Upper lobe of left lung (tissue), 6 donors: ENCODE measurements around the gene PANK3. TPM values are rescaled to one million over a fixed set of nuclear protein-coding genes. Genes with fewer than 3 reads are reported as not detected.

ENCODE experiments used
- ATAC-seq, 2 donors: fragments of 200-7000 bp; cut with Tn5 transposase; one replicate each; pipeline ENCODE4 v1.9.1; 2022; ENCODE audit warnings: mild to moderate bottlenecking in 2 of 2, moderate library complexity in 2 of 2; ENCODE audit not compliant: low FRiP score in 2 of 2
- DNase-seq, 2 donors: peaks; one replicate each; pipeline ENCODE4 v3.0.0-alpha.2; 2019 to 2020
- H3K27ac ChIP-seq, 4 donors: fragments of 200-600 bp; sonication (generic); one replicate each; pipeline ENCODE4 v1.5.1; 2016 to 2019
- H3K27me3 ChIP-seq, 4 donors: fragments of 200-600 bp; sonication (generic); one replicate each; pipeline ENCODE4 v1.5.1; 2017 to 2019
- H3K36me3 ChIP-seq, 4 donors: fragments of 200-600 bp; sonication (generic); one replicate each; pipeline ENCODE4 v1.5.1; 2016 to 2019
- H3K4me1 ChIP-seq, 4 donors: fragments of 200-600 bp; sonication (generic); one replicate each; pipeline ENCODE4 v1.5.1; 2018 to 2019
- H3K4me3 ChIP-seq, 4 donors: fragments of 200-600 bp; sonication (generic); one replicate each; pipeline ENCODE4 v1.5.1; 2017 to 2019; ENCODE audit warnings: mild to moderate bottlenecking in 2 of 4, moderate library complexity in 1 of 4
- H3K9me3 ChIP-seq, 4 donors: fragments of 200-600 bp; sonication (generic); one replicate each; pipeline ENCODE4 v1.5.1; 2018 to 2019
- CTCF ChIP-seq, 6 experiments: fragments of 450-650 bp in 4 of 6; fragments of 200-600 bp in 2 of 6; sonication (generic) in 2 of 6; IDR thresholded peaks; one replicate each; pipeline ENCODE4 v1.5.1; 2016 to 2019; ENCODE audit warnings: antibody characterized with exemption in 6 of 6
- EP300 ChIP-seq, 4 donors: sonication (generic); formaldehyde crosslinking; IDR thresholded peaks; one replicate each; pipeline ENCODE4 v1.5.1; 2017; ENCODE audit warnings: antibody characterized with exemption in 4 of 4, control low read depth in 2 of 4
- POLR2A ChIP-seq, 4 donors: fragments of 450-650 bp; IDR thresholded peaks; one replicate each; pipeline ENCODE4 v1.5.1; 2016 to 2017; ENCODE audit warnings: antibody characterized with exemption in 4 of 4, mild to moderate bottlenecking in 2 of 4
- POLR2AphosphoS5 ChIP-seq, 2 donors: sonication (generic); formaldehyde crosslinking; IDR thresholded peaks; one replicate each; pipeline ENCODE4 v1.5.1; 2017; ENCODE audit warnings: antibody characterized with exemption in 2 of 2
- WGBS, 2 donors: methylation state at CpG; one replicate each; pipeline ENCODE4 v1.1.5; 2017 to 2018; 5-methylcytosine and 5-hydroxymethylcytosine counted together
- total RNA-seq, 6 donors: library from RNA; depleted of rRNA in 4 of 6; stranded (reverse); fragments of >200 nt in 4 of 6; gene quantifications; one replicate each; pipeline versions ENCODE4 v1.1.0 to v1.2.1, GENCODE V29; 2016 to 2021
- donor health status: DM: no; HTN: no; CAD: no; lungs with moderate emphysema.
- donor health status: DM: no; HTN: yes; CAD: no; lungs with severe emphysema.

PANK3 gene
- total RNA-seq, 6 donors from 2014 or later = 11.5 to 59.2 (median 38.6) TPM

- ATAC-seq = peak in 1 of 2 donors; percentile 47
- H3K27me3 ChIP-seq = no peaks in the 10 kb centered on the region
Observed at GRCh38 chr5:168604436-168604835, 25.3 kb upstream of the PANK3 start.

GRCh38 chr5:168603746-168604145 lies 24.6 kb upstream of the PANK3 start:
- TF ChIP-seq EP300 (IDR thresholded peaks at IDR 0.05) (no peak), POLR2AphosphoS5 (IDR thresholded peaks at IDR 0.05) (no peak), POLR2A (IDR thresholded peaks at IDR 0.05) (no peak), CTCF (IDR thresholded peaks at IDR 0.05) (no peak)
- H3K27ac ChIP-seq = no peak overlapping the region
- no peak overlapping the region for H3K4me3 ChIP-seq
- H3K27me3 ChIP-seq = no peaks in the 10 kb centered on the region
- DNase-seq (no peak), ATAC-seq (peak in 1 of 2 donors; percentile 30)
- no peaks in the 10 kb centered on the region for H3K36me3 ChIP-seq
- no peaks in the 10 kb centered on the region for H3K4me1 ChIP-seq
- H3K9me3 ChIP-seq = no peaks in the 10 kb centered on the region

More at GRCh38 chr5:168604436-168604835, 25.3 kb upstream of the PANK3 start:
- no peak for DNase-seq
- no peaks in the 10 kb centered on the region for H3K36me3 ChIP-seq
- no peaks in the 10 kb centered on the region for H3K9me3 ChIP-seq
- no peak for TF ChIP-seq POLR2A (IDR thresholded peaks at IDR 0.05)
- no peak for TF ChIP-seq EP300 (IDR thresholded peaks at IDR 0.05)
- no peak for TF ChIP-seq CTCF (IDR thresholded peaks at IDR 0.05)
- TF ChIP-seq POLR2AphosphoS5 (IDR thresholded peaks at IDR 0.05) = no peak
- H3K27ac ChIP-seq = no peak overlapping the region
- no peaks in the 10 kb centered on the region for H3K4me1 ChIP-seq
- no peak overlapping the region for H3K4me3 ChIP-seq

- no peak overlapping the region for H3K4me3 ChIP-seq
- DNase-seq (no peak), ATAC-seq (no peak)
- H3K27me3 ChIP-seq = no peaks in the 10 kb centered on the region
- TF ChIP-seq POLR2AphosphoS5 (IDR thresholded peaks at IDR 0.05) = no peak
- TF ChIP-seq EP300 (IDR thresholded peaks at IDR 0.05) = no peak
- no peaks in the 10 kb centered on the region for H3K4me1 ChIP-seq
- H3K9me3 ChIP-seq = no peaks in the 10 kb centered on the region
- H3K36me3 ChIP-seq = no peaks in the 10 kb centered on the region
- no peak overlapping the region for H3K27ac ChIP-seq
Observed at GRCh38 chr5:168602517-168602916, 23.3 kb upstream of the PANK3 start.

DNA sequence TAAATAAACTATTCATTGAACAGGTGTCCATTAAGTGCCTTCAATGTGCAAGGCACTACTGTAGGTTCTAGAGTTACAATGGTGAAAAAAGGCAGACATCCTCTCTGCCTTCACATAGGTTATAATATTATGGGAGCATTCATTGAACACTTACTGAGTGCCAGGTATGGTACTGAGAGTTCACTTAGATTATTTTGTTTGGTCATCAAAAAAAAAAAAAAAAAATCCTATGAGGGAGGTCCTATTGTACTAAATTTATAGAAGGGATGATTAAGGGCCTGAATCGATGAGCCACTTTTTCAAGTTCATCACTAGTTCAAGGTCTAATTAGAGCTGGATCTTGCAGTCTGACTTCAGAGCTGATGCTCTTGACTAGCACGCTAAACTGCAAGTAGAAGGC lies 22.8 kb upstream of the PANK3 start:
- ATAC-seq = no peak
- WGBS, 2 donors = 68 to 93% methylated on average over 2 of the region's 2 CpGs
- no peak overlapping the region for H3K4me3 ChIP-seq

GRCh38 chr5:168600409-168600808 lies 21.2 kb upstream of the PANK3 start:
- H3K27me3 ChIP-seq = no peaks in the 10 kb centered on the region
- ATAC-seq (no peak), DNase-seq (no peak)
- H3K36me3 ChIP-seq = no peaks in the 10 kb centered on the region
- H3K27ac ChIP-seq = no peak overlapping the region
- 67 to 80% methylated on average over 1 to 3 of the region's 3 CpGs for WGBS, 2 donors
- H3K9me3 ChIP-seq = no peaks in the 10 kb centered on the region
- TF ChIP-seq POLR2AphosphoS5 (IDR thresholded peaks at IDR 0.05) = no peak
- no peak for TF ChIP-seq POLR2A (IDR thresholded peaks at IDR 0.05)
- no peak for TF ChIP-seq CTCF (IDR thresholded peaks at IDR 0.05)
- TF ChIP-seq EP300 (IDR thresholded peaks at IDR 0.05) = no peak
- no peak overlapping the region for H3K4me3 ChIP-seq
- no peaks in the 10 kb centered on the region for H3K4me1 ChIP-seq

More for the DNA sequence above, 22.8 kb upstream of the PANK3 start:
- no peak for DNase-seq
- H3K27ac ChIP-seq = no peak overlapping the region
- no peaks in the 10 kb centered on the region for H3K9me3 ChIP-seq
- no peak for TF ChIP-seq POLR2A (IDR thresholded peaks at IDR 0.05)
- TF ChIP-seq CTCF (IDR thresholded peaks at IDR 0.05) = no peak
- TF ChIP-seq POLR2AphosphoS5 (IDR thresholded peaks at IDR 0.05) = no peak
- TF ChIP-seq EP300 (IDR thresholded peaks at IDR 0.05) = no peak
- H3K4me1 ChIP-seq = no peaks in the 10 kb centered on the region
- no peaks in the 10 kb centered on the region for H3K27me3 ChIP-seq
- H3K36me3 ChIP-seq = no peaks in the 10 kb centered on the region
